ENCODE measurements around the gene MAN2A2. TPM values are rescaled to one million over a fixed set of nuclear protein-coding genes. Genes with fewer than 3 reads are reported as not detected.

The MAN2A2 gene
- total RNA-seq, 1 donor = 15.1 TPM

- H3K4me3 ChIP-seq (ENCODE audit: low read depth, low read length) = no peak overlapping the region
- DNase-seq (ENCODE audit: low read depth) = no peak
- TF ChIP-seq, protein P1, sequence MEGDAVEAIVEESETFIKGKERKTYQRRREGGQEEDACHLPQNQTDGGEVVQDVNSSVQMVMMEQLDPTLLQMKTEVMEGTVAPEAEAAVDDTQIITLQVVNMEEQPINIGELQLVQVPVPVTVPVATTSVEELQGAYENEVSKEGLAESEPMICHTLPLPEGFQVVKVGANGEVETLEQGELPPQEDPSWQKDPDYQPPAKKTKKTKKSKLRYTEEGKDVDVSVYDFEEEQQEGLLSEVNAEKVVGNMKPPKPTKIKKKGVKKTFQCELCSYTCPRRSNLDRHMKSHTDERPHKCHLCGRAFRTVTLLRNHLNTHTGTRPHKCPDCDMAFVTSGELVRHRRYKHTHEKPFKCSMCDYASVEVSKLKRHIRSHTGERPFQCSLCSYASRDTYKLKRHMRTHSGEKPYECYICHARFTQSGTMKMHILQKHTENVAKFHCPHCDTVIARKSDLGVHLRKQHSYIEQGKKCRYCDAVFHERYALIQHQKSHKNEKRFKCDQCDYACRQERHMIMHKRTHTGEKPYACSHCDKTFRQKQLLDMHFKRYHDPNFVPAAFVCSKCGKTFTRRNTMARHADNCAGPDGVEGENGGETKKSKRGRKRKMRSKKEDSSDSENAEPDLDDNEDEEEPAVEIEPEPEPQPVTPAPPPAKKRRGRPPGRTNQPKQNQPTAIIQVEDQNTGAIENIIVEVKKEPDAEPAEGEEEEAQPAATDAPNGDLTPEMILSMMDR (IDR thresholded peaks at IDR 0.05; ENCODE audit: insufficient read depth, low read depth, low read length) = no peak
Measured at GRCh38 chr15:90860942-90861675, 42.0 kb upstream of the MAN2A2 start.

- TF ChIP-seq, protein P1 (IDR thresholded peaks at IDR 0.05; ENCODE audit: insufficient read depth, low read depth, low read length) = no peak
- DNase-seq (ENCODE audit: low read depth) = no peak
- H3K4me3 ChIP-seq (ENCODE audit: low read depth, low read length) = no peak overlapping the region
Measured at GRCh38 chr15:90862487-90862886, 40.6 kb upstream of the MAN2A2 start.

- DNase-seq (ENCODE audit: low read depth) = no peak
- TF ChIP-seq, protein P1 (IDR thresholded peaks at IDR 0.05; ENCODE audit: insufficient read depth, low read depth, low read length) = no peak
- no peak overlapping the region for H3K4me3 ChIP-seq (ENCODE audit: low read depth, low read length)
Measured at GRCh38 chr15:90862964-90863778, 39.9 kb upstream of the MAN2A2 start.

GRCh38 chr15:90863987-90864386 lies 39.1 kb upstream of the MAN2A2 start:
- no peak for DNase-seq (ENCODE audit: low read depth)
- TF ChIP-seq, protein P1 (IDR thresholded peaks at IDR 0.05; ENCODE audit: insufficient read depth, low read depth, low read length) = no peak
- no peak overlapping the region for H3K4me3 ChIP-seq (ENCODE audit: low read depth, low read length)

GRCh38 chr15:90864507-90864906 lies 38.6 kb upstream of the MAN2A2 start:
- no peak for DNase-seq (ENCODE audit: low read depth)
- TF ChIP-seq, protein P1 (IDR thresholded peaks at IDR 0.05; ENCODE audit: insufficient read depth, low read depth, low read length) = no peak
- H3K4me3 ChIP-seq (ENCODE audit: low read depth, low read length) = no peak overlapping the region

DNA sequence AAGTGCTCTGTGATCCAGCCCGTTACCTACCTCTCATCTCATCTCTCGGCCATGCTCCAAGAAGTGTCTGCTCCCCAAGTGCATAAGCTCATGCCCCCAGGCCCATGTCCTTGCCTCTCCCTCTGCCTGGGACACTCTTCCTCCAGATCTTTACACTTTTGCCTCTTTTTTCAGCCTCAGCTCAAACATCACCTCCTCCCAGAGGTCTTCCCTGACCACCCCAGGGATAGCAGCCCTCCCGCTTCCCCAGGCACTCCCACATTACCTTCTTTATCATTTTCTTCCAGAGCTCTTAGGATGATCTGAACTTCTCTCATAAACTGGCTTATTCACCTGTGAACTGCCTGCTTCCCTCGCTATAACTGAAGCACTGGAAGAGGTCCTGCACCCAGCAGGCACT lies 37.4 kb upstream of the MAN2A2 start:
- TF ChIP-seq, protein P1 (IDR thresholded peaks at IDR 0.05; ENCODE audit: insufficient read depth, low read depth, low read length) = no peak
- no peak overlapping the region for H3K4me3 ChIP-seq (ENCODE audit: low read depth, low read length)
- no peak for DNase-seq (ENCODE audit: low read depth)

Measured in fibroblast of villous mesenchyme (primary cell).